ENCODE results near the gene DAP3.
"Not testable (repeated sequence)": the region's sequence is repeated elsewhere in the genome, so short reads cannot be mapped to it uniquely, and the experiment has no call there.

Gene DAP3

GRCh38 chr1:155687705-155688323 lies 1.1 kb upstream of the DAP3 start:
- DNase-seq (ENCODE audit: low spot score): not testable (repeated sequence)

- DNase-seq (ENCODE audit: low spot score): peak; percentile 99
These were observed 389 bp upstream of the DAP3 start, which contains the start of gene YY1AP1 for GRCh38 chr1:155688324-155689080. YY1AP1 (minus strand) TSS chr1:155688774; CDS start chr1:155680436, 8,338 bp downstream.

- DNase-seq (ENCODE audit: low spot score): no peak
These were observed 3.2 kb downstream of the DAP3 start for GRCh38 chr1:155691992-155692528.

GRCh38 chr1:155694167-155694566 lies 5.3 kb downstream of the DAP3 start:
- DNase-seq (ENCODE audit: low spot score): no peak

- no peak for DNase-seq (ENCODE audit: low spot score)
These were observed 6.2 kb downstream of the DAP3 start for GRCh38 chr1:155695072-155695471.

GRCh38 chr1:155695608-155696007 lies 6.7 kb downstream of the DAP3 start:
- no peak for DNase-seq (ENCODE audit: low spot score)

- DNase-seq (ENCODE audit: low spot score): no peak
These were observed 7.6 kb downstream of the DAP3 start for GRCh38 chr1:155696524-155696923.

- DNase-seq (ENCODE audit: low spot score): no peak
These were observed 8.2 kb downstream of the DAP3 start for GRCh38 chr1:155697046-155697445.

- not testable (repeated sequence) for DNase-seq (ENCODE audit: low spot score)
These were observed 8.7 kb downstream of the DAP3 start for GRCh38 chr1:155697616-155698015.

GRCh38 chr1:155698382-155699038 lies 9.6 kb downstream of the DAP3 start:
- DNase-seq (ENCODE audit: low spot score): peak; percentile 54

GRCh38 chr1:155699062-155699461 lies 10.2 kb downstream of the DAP3 start:
- DNase-seq (ENCODE audit: low spot score): not testable (repeated sequence)

- DNase-seq (ENCODE audit: low spot score): not testable (repeated sequence)
These were observed 12.8 kb downstream of the DAP3 start for GRCh38 chr1:155701675-155702074.

GRCh38 chr1:155703216-155703615 lies 14.3 kb downstream of the DAP3 start:
- no peak for DNase-seq (ENCODE audit: low spot score)

- DNase-seq (ENCODE audit: low spot score): not testable (repeated sequence)
These were observed 15.5 kb downstream of the DAP3 start for GRCh38 chr1:155704414-155704813.

GRCh38 chr1:155706139-155706538 lies 17.2 kb downstream of the DAP3 start:
- peak; percentile 11 for DNase-seq (ENCODE audit: low spot score)

GRCh38 chr1:155709391-155709790 lies 20.5 kb downstream of the DAP3 start:
- no peak for DNase-seq (ENCODE audit: low spot score)

- not testable (repeated sequence) for DNase-seq (ENCODE audit: low spot score)
These were observed 22.6 kb downstream of the DAP3 start for GRCh38 chr1:155711457-155711856.

- DNase-seq (ENCODE audit: low spot score): not testable (repeated sequence)
These were observed 23.7 kb downstream of the DAP3 start for GRCh38 chr1:155712636-155713035.

GRCh38 chr1:155713075-155713474 lies 24.2 kb downstream of the DAP3 start:
- DNase-seq (ENCODE audit: low spot score): no peak

GRCh38 chr1:155715056-155715455 lies 26.2 kb downstream of the DAP3 start:
- DNase-seq (ENCODE audit: low spot score): not testable (repeated sequence)

- DNase-seq (ENCODE audit: low spot score): no peak
These were observed 26.9 kb downstream of the DAP3 start for GRCh38 chr1:155715777-155716176.

- no peak for DNase-seq (ENCODE audit: low spot score)
These were observed 28.1 kb downstream of the DAP3 start for GRCh38 chr1:155717041-155717440.

All from AG20443 (cell line).